GM12878 (cell line): ENCODE measurements around the gene SYNJ2.

ENCODE experiments used
- BHLHE40 ChIP-seq, 2 experiments: fragments of 450-650 bp in 1 of 2; IDR thresholded peaks; 2 replicates each; pipeline ENCODE4 v1.6.1; 2011 to 2017; ENCODE audit warnings: low read depth in 2 of 2, borderline replicate concordance in 1 of 2, improper control_type of control experiment in 1 of 2, low read length in 1 of 2, mild to moderate bottlenecking in 1 of 2
- EP300 ChIP-seq, 2 experiments: fragments of 150-350 bp in 1 of 2; IDR thresholded peaks; 2 replicates each; pipeline ENCODE4 v1.6.1; 2011 to 2012; ENCODE audit warnings: low read depth in 2 of 2, low read length in 2 of 2, borderline replicate concordance in 1 of 2, improper control_type of control experiment in 1 of 2, inconsistent platforms in 1 of 2; ENCODE audit not compliant: control insufficient read depth in 1 of 2
- MEF2A ChIP-seq: IDR thresholded peaks from 2 replicates; pipeline ENCODE4 v1.6.1; 2011; ENCODE audit warnings: low read depth, mild to moderate bottlenecking, low read length, moderate library complexity; ENCODE audit not compliant: insufficient read depth
- POLR2A ChIP-seq: IDR thresholded peaks from 2 replicates; pipeline ENCODE4 v1.6.1; 2011; ENCODE audit warnings: low read depth, mild to moderate bottlenecking, low read length
- SMAD1 ChIP-seq: fragments of 450-650 bp; IDR thresholded peaks from 2 replicates; pipeline ENCODE4 v1.6.1; 2018; ENCODE audit warnings: mild to moderate bottlenecking, low read depth; ENCODE audit not compliant: partially characterized antibody
- TF ChIP-seq, protein P1 (sequence below), 3 experiments: IDR thresholded peaks in 2 of 3; conservative IDR thresholded peaks in 1 of 3; 2 replicates each; pipeline ENCODE4 v1.5.1; 2011; ENCODE audit warnings: low read depth in 3 of 3, low read length in 3 of 3, mild to moderate bottlenecking in 3 of 3, control low read depth in 2 of 3, moderate library complexity in 2 of 3, inconsistent platforms in 1 of 3, mixed read lengths in 1 of 3; ENCODE audit not compliant: control insufficient read depth in 2 of 3, insufficient read depth in 1 of 3; ENCODE audit errors: extremely low read depth in 1 of 3
- TF ChIP-seq, protein P2 (sequence below): IDR thresholded peaks from 2 replicates; pipeline ENCODE4 v1.6.1; 2012; ENCODE audit warnings: low read depth, low read length, improper control_type of control experiment
- TF ChIP-seq, protein P3 (sequence below): fragments of 450-650 bp; IDR thresholded peaks from 2 replicates; pipeline ENCODE4 v1.6.1; 2017; ENCODE audit warnings: low read depth, mild to moderate bottlenecking, moderate library complexity

DNA sequence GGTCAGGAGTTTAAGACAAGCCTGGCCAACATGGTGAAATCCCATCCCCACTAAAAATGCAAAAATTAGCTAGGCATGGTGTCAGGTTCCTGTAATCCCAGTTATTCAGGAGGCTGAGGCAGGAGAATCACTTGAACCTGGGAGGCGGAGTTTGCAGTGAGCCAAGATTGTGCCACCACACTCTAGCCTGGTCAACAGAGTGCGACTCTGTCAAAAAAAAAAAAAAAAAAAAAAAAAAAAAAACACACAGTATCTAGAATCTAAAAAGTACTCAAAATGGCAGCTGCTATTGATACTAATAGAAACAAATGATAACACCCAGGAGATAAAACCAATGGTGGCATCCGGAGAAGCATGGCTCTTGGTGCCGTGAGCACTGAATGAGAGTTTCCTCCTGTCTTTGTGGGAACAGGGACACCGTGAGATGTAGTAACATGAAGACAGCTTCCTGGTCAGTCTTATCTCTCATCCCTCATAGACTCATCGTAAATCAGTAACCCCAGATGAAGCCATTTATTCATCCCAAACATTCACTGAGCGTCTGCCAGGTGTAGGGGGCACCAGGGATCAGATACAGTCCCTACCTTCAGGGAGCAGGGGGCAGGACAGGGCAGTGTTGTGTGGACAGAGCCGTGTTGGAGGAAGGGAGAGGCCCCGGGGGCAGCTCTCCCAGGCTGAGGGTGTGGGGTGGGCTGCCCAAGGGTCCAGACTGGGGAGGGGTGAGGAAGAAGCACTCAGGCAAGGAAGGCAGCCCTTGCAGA, 66.1 kb downstream of the SYNJ2 start:
- TF ChIP-seq, protein P1, sequence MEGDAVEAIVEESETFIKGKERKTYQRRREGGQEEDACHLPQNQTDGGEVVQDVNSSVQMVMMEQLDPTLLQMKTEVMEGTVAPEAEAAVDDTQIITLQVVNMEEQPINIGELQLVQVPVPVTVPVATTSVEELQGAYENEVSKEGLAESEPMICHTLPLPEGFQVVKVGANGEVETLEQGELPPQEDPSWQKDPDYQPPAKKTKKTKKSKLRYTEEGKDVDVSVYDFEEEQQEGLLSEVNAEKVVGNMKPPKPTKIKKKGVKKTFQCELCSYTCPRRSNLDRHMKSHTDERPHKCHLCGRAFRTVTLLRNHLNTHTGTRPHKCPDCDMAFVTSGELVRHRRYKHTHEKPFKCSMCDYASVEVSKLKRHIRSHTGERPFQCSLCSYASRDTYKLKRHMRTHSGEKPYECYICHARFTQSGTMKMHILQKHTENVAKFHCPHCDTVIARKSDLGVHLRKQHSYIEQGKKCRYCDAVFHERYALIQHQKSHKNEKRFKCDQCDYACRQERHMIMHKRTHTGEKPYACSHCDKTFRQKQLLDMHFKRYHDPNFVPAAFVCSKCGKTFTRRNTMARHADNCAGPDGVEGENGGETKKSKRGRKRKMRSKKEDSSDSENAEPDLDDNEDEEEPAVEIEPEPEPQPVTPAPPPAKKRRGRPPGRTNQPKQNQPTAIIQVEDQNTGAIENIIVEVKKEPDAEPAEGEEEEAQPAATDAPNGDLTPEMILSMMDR (IDR thresholded peaks at IDR 0.05 in 2 of 3, conservative IDR thresholded peaks at IDR 0.05 in 1 of 3; ENCODE audit: control insufficient read depth in 2 of 3, extremely low read depth in 1 of 3, insufficient read depth in 1 of 3, low read depth in 3 of 3, low read length in 3 of 3) = no peak
- TF ChIP-seq EP300 (IDR thresholded peaks at IDR 0.05; ENCODE audit: borderline replicate concordance in 1 of 2, control insufficient read depth in 1 of 2, low read depth in 2 of 2, low read length in 2 of 2) (no peak), POLR2A (no peak), SMAD1 (no peak), BHLHE40 (IDR thresholded peaks at IDR 0.05; ENCODE audit: borderline replicate concordance in 1 of 2, low read depth in 2 of 2, low read length in 1 of 2) (no peak), MEF2A (no peak)
- TF ChIP-seq, protein P2, sequence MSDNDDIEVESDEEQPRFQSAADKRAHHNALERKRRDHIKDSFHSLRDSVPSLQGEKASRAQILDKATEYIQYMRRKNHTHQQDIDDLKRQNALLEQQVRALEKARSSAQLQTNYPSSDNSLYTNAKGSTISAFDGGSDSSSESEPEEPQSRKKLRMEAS = no peak
- TF ChIP-seq, protein P3, sequence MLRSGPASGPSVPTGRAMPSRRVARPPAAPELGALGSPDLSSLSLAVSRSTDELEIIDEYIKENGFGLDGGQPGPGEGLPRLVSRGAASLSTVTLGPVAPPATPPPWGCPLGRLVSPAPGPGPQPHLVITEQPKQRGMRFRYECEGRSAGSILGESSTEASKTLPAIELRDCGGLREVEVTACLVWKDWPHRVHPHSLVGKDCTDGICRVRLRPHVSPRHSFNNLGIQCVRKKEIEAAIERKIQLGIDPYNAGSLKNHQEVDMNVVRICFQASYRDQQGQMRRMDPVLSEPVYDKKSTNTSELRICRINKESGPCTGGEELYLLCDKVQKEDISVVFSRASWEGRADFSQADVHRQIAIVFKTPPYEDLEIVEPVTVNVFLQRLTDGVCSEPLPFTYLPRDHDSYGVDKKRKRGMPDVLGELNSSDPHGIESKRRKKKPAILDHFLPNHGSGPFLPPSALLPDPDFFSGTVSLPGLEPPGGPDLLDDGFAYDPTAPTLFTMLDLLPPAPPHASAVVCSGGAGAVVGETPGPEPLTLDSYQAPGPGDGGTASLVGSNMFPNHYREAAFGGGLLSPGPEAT = no peak
